Activated T-cell treated with anti-CD3 and anti-CD28 coated beads, Interleukin-2, amount 50 U/mL, for 48 hours (primary cell): ENCODE results near the gene ARHGAP4.

ENCODE experiments used
- DNase-seq, 2 experiments: peaks; one replicate each; pipeline ENCODE4 v3.0.0-alpha.2; 2020

The ARHGAP4 gene

DNA sequence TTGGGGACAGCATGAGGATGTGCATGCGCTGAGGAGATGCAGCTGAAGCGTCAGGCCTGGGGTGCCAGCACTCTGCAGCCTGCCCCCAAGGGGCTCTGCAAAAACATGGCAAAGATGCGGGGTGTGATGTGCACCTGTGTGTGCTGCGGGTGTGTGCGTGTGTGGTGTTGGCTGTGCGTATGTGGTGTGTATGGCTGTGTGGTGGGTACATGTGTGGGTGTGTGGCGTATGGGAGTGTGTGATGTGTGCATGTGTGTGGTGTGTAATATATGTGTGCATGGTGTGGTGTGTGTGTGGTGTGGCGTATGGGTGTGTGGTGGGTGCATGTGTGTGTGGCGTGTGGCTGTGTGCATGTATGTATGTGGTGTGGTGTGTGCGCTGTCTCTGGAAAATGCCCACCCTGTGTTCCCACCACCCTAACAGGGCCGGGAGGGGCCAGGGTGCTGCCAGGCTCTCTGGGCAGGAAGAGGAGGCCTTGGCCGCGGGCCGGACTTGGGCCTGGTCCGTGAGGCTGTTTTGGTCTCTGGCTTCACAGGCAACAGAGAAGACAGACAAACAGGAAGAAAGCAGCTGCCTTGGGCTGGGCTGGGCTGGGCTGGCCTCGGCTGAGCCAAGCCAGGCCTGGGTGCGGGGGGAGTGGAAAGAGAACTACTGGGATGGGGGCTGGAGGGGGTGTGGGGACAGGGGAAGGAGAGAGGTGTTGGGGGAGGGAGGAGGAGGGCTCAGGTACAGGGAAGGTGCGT lies 22.7 kb downstream of the ARHGAP4 start:
- DNase-seq = no peak

DNA sequence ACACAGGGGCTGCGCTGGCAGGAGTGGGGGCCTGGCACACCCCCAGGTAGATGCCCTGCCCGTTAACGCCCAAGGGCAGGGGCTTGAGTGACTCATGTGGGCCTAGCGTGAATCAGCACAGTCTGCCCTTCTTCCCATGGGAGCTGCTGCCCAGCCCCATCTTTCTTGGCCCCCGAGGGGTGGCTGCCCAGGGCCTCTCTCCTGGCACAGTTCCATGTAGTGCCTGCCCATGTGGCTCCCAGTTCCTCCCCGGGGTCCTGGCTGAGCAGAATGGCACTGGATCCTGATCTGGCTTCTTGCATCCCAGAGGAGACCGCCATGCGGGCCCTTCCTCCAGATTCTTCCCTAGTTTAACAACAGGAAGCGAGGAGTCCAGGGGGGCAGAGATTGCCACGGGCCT lies 23.7 kb downstream of the ARHGAP4 start:
- no peak for DNase-seq

DNA sequence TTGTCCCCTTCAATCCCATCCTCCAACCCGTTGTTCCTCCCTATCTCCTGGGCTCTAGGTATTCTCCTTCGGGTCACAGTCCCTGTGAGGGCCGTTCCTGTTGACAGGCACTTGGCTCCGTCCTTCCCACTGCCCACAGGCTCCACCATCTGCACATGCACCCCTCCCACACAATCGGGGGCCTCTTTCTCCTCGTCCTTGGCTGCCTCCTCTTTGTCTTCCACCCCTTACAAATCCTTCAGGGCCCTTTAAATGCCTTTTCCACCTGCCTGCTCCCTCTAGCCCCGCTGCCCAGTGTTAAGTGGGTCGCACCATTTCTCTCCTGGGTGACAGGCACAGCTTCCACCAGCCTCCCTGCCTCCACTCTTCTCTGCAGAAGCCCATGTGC lies 24.3 kb downstream of the ARHGAP4 start:
- DNase-seq = no peak

DNA sequence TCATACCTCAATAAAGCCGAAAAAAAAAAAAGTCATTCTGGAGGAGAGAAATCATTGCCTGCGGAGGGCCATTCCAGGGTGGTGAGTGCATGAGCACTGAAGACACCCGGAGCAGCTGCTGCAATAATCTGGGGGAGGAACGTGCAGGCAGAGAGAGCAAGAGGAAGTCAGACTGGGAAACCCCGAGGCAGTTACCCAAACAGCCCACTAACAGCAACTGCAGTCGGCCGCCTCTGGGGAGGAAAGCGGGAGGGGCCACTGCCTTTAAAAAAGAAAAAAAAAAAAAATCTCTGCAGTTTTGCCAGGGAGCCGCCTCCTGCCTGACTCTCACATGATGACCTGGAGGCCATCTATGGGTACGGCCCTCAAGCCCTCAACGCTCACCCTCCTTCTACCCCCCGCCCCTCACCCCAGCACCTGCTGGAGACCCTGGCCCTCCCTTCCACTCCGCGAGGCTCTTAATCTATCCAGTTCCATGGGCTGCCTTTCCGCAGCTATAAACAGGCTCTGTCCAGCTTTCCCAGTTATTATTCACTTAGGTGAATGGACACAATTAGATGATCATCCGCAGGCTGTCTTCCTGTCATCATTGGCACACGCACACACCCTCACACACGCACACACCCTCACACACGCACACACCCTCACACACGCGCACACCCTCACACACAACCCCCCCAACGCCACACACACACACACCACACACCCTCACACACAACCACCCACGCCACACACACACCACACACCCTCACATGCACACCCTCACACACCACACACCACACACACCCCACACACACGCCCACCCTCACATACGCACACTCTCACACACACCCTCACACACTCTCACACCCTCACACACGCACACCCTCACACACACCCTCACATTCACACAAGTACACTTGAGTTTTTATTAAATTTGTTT lies 25.0 kb downstream of the ARHGAP4 start:
- peak; percentile 52 to 62 for DNase-seq

DNA sequence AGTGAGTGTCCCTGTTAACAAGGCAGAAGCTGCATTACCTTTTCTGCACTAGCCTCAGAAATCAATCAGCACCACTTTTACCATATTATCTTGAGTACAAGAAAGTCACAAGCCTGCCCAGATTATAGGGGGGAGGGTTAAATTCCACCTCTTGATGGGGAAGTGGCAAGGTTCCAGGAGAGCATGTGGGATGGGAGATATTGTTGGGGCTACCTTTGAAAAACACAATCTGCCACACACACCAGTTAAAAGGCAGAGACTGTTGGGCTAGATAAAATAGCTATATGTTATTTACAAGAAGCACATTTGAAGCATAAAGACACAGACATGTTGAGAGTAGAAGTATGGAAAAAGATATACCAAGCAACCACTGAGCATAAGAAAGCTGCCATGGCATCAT lies 28.2 kb downstream of the ARHGAP4 start:
- no peak for DNase-seq

DNA sequence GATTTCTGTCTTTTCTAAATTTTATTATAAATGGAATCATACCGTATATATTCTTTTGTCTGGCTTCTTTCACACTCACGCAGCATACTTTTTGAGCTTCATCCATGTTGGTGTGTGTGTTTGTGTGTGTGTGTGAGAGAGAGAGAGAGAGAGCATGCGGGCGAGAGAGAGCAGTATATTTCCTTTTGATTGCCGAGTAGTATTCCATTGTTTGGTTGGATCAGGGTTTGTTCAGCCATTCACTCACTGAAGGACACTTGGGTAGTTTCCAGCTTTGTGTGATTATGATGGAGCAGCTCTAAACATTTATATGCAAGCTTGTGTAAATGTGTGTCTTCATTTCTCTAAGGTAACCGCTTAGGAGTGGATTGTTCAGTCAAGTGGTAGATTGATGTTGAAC lies 36.9 kb downstream of the ARHGAP4 start:
- no peak for DNase-seq

DNA sequence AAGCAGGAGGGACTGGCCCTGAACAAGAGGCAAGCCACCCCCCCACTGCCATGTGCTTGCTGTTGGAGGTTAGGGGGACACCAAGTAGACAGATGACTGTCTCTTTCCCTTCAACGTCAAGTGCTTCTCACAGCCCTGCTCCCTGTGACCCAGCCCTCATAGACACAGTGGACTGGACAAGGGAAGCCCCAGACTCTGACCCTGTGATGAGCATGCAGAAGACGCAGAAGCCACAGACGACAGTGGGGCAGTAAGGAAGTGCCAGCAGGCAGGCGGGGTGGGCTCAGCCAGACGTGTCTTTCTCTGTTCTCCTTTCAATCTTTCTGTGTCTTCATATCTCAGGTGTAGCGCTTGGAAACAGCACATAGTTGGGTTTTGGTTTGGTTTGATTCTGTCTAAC lies 37.7 kb downstream of the ARHGAP4 start:
- DNase-seq = no peak

DNA sequence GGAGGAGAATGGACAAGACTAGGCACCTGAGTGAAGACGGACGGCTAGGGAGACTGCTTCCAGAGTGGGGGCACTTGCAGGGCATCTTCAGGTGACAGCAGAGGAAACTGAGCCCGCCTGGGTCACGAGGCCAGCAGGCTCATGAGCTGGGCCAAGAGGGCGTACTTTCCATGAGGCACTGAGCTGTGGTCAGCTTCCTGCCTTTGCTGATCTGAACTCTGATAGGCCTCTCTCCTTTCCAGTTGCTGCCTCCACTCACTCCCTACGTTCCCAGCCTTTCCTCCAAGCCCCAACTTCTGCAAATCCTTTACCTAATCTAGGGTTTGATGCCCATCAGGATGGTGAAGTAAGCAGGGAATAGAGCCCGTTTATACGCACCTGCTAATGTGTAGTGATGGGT lies 38.7 kb downstream of the ARHGAP4 start:
- no peak for DNase-seq

DNA sequence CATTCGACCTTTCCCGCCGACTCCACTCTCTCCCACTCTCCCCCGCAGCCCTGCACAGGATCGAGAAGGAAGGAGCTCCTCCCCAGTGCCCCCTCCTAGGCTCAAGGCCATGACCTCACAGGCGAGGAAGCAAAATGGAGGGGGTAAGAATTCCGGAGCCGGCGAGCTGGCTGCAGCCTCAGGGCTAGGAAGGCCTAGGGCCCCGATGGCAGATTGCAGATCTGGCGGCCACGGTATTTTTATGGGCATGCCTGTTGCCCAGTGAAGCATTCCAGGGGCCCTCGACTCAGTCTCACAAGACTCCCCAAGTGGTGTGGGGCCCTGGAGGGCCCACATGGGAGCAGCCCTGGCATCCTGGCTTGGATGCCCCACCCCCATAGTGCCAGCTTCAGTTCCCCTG lies 39.1 kb downstream of the ARHGAP4 start:
- DNase-seq = no peak

DNA sequence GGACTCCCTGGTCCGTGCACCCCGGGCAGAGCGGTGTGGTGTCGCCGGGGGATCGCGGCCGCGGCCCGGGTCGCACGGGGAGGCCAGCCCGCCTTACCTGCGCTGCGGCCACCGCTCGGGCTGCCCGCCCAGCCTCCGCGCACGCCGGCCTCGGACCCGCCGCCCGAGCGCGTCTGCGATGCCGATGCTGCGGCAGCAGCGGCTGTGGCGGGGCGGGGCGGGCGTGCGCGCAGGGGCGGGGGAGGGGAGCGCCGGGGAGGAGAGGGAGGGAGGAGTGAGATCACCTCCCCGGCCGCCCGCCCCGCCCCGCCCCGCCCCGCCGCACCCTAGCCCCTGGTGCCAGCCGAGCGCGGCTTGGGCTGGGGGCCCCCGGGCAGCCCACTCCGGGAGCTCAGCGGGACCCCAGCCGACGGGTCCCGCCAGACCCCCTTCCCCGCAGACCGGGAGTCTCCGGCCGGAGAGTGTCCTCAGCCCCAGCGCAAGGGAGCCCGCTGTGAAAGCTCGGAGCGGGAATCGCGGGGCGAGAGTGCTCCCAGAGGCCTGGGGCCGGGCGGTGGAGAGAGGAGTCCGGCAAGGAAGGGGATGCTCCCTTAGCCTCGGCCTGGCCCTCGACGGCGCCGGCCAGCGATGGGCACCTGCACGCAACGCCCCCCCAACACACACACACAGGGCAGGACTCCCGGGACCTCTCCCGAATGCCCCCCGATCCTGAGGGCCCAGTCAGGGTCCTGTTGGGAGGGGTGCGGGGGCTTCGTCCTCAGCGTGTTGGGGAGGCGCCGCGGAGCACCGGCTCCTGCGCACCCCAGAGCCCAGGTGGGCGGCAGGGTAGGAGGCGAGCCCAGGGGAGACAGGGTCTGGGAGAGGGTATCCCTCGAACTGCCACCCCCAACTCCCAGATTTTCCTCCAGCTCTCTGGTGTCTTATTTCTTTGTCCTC lies 39.8 kb downstream of the ARHGAP4 start, which contains the start of gene L1CAM:
L1CAM (minus strand) TSS at position 206 of the 936 bp plus-strand sequence. CDS start 10,337 bp downstream, outside the sequence.
- no peak for DNase-seq

DNA sequence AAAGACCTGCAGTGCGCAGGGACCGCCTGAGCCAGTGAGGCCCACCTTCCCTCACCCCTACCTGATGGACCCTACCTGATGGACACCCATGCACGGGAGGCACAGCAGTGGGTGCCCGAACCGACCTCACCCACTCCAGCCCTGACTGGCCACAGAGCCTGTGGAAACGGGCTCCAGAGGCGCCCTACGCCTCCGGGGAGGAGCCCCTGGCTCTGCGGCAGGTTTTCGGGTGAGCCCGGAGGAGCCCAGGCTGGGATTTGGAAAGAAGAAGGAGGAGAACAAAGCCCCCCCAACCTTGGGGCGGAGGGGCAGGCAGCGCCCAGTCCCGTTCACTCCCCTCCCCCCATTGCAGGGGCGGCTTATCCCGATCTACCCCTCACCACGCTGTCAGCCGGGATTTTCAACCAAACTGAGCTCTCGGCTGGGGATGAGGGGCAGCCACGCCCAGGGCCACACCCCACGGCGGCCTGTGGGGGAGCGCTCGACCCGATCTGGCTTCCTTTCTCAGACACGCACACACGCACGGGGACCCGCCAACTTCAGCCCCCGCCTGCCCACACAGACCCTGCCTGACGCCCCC lies 40.8 kb downstream of the ARHGAP4 start:
- DNase-seq = no peak

DNA sequence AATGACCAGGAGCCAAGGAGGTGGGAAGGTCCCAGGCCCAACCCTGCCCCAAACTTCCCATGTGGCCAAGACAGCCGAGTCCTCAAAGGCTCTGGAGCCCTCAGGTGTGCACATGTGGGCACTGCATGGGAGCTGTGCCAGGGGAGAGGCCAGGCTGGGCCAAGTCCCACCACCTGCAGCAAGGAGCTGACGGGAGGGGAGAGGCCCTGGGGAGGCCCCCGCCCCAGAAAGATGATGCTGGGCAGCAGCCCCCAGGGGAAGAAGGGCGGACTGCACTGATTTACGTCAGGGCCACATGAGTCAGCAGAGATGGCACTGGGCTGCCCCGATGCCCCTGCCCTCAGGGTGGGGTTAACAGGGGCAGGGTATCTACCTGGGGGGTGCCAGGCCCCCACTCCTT lies 41.5 kb downstream of the ARHGAP4 start:
- no peak for DNase-seq

DNA sequence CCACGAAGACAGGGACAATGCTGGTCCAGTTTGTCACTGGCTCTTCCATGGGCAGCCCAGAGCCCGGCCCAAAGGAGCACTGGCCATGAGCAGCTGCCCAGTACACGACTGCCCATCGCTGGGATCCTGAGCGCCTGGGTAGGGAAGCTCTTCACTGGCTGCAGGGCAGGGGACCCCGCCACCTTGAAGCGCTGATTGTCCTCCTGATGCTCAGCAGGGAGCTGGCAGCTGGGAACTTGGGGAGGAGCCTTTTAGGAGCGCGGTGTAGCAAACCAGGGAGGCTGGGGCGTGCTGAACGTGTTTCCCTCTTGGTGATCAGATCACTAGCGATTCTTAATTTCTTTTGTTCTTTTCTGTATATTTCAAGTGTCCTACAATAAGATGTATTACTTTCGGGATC lies 41.9 kb downstream of the ARHGAP4 start:
- DNase-seq = no peak

DNA sequence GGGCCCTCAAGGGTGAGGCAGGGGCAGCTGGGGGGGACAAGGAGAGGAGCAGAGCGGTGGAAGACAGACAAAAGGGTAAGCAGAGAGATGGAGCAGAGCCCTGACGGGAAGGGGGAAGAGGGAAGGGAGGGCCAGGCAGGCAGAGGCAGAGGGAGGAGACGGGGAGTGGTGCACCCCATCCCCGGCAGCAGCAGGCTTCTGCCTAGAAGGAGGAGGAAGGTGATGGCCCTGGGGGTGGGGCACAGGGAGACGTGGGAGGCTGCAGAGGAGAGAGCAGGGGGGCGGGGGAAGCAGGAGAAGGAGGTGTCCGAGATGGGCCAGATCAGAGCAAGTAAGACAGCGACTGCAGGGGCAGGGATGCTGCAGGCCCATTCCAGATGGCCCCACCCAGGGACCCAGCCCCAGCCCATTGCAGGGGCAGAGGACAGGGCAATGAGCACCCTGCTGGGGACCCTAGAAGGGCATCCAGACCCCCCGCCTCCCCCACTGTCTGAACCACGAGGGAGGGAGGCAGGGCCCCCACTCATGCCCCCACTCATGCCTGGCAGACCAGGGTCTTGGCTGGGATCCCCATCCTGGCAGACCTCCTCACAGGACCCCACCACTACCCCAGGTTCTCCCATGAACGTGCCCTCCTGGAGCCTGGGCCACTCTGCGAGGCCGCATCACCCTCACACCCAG lies 42.8 kb downstream of the ARHGAP4 start:
- DNase-seq = no peak

DNA sequence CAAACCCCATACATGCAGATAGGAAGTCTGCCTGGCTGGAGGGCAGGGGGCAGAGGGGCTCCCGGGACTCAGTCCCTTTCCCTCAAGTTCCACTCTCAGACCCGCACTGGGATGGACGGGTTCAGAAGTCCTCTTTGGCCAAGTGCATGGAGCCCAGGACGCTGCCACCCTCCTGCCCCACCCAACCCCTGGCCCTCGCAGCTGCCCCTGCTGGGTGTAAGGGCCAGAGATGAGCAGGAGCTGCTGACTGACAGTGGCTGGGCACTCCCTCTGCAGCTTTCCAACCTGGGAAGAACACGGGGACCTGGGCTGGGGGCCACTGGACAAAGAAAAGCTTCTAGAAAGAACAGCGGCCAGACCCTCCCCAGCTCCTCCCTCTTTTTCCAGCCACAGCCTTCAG lies 43.5 kb downstream of the ARHGAP4 start:
- DNase-seq = no peak

DNA sequence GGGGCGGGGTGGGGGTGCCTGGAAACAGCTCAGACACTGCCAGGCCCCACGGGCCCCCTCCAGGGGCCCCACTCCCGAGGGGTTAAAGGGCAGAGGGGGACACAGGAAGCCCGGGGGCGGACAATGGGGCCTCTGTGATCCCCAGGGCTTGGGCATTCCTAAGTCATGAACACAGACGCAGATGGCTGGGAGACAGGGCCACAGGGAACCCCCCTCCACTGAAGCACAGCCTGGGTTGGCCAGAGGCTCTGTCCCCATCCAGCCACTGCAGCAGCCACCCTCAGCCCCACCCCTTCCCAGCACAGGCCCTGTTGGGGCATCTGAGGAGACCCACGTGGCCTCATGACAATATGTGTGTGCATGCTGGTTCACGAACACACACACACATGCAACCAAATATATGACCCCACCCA lies 44.0 kb downstream of the ARHGAP4 start:
- no peak for DNase-seq

DNA sequence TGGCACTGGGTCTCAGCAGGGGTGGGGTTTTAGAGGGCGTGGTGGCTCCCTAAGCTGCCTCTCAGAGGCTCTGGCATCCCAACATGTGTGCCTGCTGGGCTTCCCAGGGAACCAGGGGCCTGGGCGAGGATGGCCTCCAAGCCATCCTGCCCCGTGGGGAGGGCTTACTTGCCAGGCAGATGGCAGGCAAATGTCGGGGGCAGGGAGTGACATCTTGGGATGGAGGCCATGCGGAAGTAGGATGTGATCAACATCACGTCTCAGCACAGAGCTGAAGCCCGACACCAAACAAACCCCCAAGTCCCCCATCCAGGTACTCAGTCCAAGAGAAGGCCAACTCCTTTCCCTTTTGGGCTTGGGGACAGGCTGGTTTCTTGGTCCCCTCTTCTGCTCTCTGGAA lies 44.8 kb downstream of the ARHGAP4 start:
- no peak for DNase-seq

DNA sequence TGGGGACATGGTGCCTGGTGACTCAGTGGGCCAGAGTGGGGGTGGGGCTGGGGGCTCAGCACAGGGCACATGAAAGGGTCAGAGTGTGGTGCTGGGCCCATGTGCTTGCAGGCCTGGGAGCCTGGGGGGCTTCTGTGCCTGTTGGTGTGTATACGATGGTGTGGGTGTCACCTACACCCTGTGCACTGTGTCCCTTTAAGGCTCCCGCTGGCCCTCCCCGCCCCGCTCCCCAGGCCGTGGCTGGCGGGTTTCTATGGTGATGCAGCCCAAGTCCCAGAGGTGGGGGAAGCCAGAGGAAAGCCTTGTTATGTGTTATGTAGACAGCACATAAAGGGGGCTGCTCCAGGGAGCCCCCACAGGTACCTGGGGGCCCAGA lies 45.6 kb downstream of the ARHGAP4 start:
- DNase-seq = no peak

DNA sequence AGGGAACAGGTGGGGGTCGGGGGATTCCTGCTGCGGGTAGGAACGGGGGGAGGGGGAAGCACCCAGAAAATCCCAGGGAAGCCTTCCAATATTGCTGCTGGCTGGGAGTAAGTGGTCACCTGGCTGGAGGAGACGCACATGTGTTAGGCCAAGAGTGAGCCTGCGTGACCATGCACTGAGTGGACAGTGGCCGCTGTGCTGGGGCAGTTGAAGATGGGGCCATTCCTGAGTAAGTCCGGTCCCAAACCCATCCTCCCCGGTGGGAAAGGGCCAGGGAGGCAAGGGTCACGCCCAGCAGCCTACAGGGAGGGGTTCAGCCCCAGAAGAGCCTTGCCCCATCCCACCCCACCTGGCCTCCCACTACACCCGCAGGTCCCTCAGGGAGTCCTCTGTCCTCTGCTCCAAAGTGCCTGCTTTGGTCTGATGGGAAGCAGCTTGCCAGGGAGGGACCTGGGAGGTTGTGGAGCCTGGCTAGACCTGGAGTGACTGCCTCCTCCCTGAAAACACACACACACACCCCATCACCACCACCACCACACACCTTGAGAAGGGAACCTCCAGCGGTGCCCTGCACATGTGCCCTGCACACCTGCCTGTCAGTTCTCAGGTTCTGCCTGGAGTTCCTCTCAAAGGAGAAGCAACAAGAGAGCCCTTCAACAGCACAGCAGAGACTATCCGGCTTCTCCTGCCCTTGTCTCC lies 46.2 kb downstream of the ARHGAP4 start:
- DNase-seq = no peak

DNA sequence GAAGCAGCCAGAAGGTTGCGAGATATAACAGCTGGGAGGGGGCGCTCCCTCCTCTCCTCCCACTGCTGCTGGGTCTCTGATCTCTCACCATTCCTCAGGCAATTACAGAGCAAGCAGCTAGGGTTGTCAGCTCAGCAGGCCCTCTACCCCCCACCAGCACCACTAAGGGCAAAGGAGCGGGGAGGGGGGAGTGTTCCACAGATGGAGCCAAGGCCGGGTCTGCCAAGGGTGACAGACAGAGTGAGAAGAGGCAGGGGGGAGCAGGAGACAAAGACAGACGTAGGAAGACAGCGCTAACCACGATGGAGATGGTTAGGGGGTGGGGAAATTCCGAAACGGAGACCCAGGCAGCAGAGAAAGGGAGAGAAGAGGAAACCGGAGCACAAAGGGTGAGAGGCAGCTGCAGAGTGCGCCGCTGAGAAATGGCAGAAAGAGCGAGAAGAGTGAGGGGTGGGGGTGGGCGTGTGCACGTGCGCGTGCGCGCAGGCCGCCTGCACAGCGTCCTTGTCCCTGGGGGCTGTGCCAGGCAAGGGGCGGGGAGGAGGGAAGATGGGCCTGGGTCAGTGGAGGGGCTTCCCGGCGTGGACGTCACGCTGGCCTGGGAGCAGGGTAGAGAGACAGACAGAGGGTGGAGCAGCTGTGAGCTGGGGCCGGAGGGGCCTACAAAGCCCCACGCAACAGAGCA lies 47.0 kb downstream of the ARHGAP4 start:
- DNase-seq = no peak

DNA sequence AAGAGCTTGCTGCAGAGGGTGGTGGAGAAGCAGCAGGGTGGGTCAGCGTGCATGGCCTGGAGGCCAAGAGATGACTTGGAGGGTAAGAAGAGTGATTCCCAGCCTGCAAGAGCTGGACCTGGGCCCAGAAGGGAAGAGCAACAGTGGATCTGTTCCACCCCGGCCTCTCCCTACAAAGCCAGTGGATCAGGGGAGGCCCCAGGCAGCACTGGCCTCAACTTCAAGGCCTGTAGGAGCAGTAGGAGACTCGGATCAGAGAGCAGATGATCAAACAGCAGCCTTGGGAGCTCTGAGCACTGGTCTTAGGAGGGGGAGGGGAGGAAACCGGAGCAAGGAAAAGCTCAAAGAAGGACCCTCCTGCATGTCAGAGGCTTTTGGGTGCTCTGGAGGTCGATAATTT lies 47.7 kb downstream of the ARHGAP4 start:
- no peak for DNase-seq
